Gastrocnemius medialis (tissue), 4 donors: ENCODE measurements around the gene FAM107B.

Source experiments
- CTCF ChIP-seq, 5 experiments: fragments of 450-650 bp in 3 of 5; fragments of 200-600 bp in 2 of 5; sonication (generic) in 2 of 5; IDR thresholded peaks in 4 of 5; conservative IDR thresholded peaks in 1 of 5; 1 replicate in 4 of 5; 2 replicates in 1 of 5; pipeline ENCODE4 v1.5.1; 2016 to 2019; ENCODE audit warnings: antibody characterized with exemption in 5 of 5, mild to moderate bottlenecking in 3 of 5, moderate library complexity in 3 of 5
- POLR2A ChIP-seq, 2 donors: fragments of 450-650 bp; IDR thresholded peaks; one replicate each; pipeline ENCODE4 v1.6.1; 2017; ENCODE audit warnings: antibody characterized with exemption in 2 of 2, mild to moderate bottlenecking in 2 of 2, moderate library complexity in 2 of 2

- TF ChIP-seq CTCF (IDR thresholded peaks at IDR 0.05 in 4 of 5, conservative IDR thresholded peaks at IDR 0.05 in 1 of 5) (no peak), POLR2A (IDR thresholded peaks at IDR 0.05) (no peak)
These were observed 234.1 kb downstream of the FAM107B start for GRCh38 chr10:14540611-14541010.
